Esophagus squamous epithelium (tissue), 4 donors: ENCODE measurements around the gene FNDC4.

Experiments used
- CTCF ChIP-seq, 6 experiments: fragments of 450-650 bp in 4 of 6; fragments of 200-600 bp in 2 of 6; sonication (generic) in 2 of 6; IDR thresholded peaks; one replicate each; pipeline ENCODE4 v1.5.1; 2016 to 2019; ENCODE audit warnings: antibody characterized with exemption in 6 of 6, mild to moderate bottlenecking in 4 of 6, moderate library complexity in 4 of 6
- POLR2A ChIP-seq, 4 donors: fragments of 450-650 bp; IDR thresholded peaks; one replicate each; pipeline ENCODE4 v1.6.1; 2017; ENCODE audit warnings: antibody characterized with exemption in 4 of 4, mild to moderate bottlenecking in 4 of 4, moderate library complexity in 3 of 4

- TF ChIP-seq CTCF (IDR thresholded peaks at IDR 0.05) (no peak), POLR2A (IDR thresholded peaks at IDR 0.05) (no peak)
Observed at GRCh38 chr2:27461118-27461517, 33.9 kb downstream of the FNDC4 start.
